Measurements from ENCODE around the gene ATOSA.

ATOSA gene

GRCh38 chr15:52670087-52670486, 9.1 kb downstream of the ATOSA start:
- no peak for TF ChIP-seq CTCF (IDR thresholded peaks at IDR 0.05; ENCODE audit: poor library complexity, severe bottlenecking)
- no peaks in the 10 kb centered on the region for H3K9me3 ChIP-seq (ENCODE audit: severe bottlenecking)
- no peaks in the 10 kb centered on the region for H3K4me1 ChIP-seq (ENCODE audit: insufficient read depth, poor library complexity, severe bottlenecking)
- ATAC-seq (ENCODE audit: low read depth) (no peak), DNase-seq (ENCODE audit: low spot score) (no peak)
- H3K27me3 ChIP-seq (ENCODE audit: insufficient read depth, poor library complexity, severe bottlenecking): no peaks in the 10 kb centered on the region
- H3K36me3 ChIP-seq (ENCODE audit: low read depth): peaks cover 47% of the 10 kb centered on the region
- H3K4me3 ChIP-seq (ENCODE audit: severe bottlenecking): no peak overlapping the region
- no peak overlapping the region for H3K27ac ChIP-seq (ENCODE audit: poor library complexity, severe bottlenecking)

- H3K27ac ChIP-seq (ENCODE audit: poor library complexity, severe bottlenecking): no peak overlapping the region
- ATAC-seq (ENCODE audit: low read depth) (no peak), DNase-seq (ENCODE audit: low spot score) (no peak)
- H3K27me3 ChIP-seq (ENCODE audit: insufficient read depth, poor library complexity, severe bottlenecking): no peaks in the 10 kb centered on the region
- TF ChIP-seq CTCF (IDR thresholded peaks at IDR 0.05; ENCODE audit: poor library complexity, severe bottlenecking): no peak
- peaks cover 35% of the 10 kb centered on the region for H3K36me3 ChIP-seq (ENCODE audit: low read depth)
- H3K4me3 ChIP-seq (ENCODE audit: severe bottlenecking): no peak overlapping the region
- H3K4me1 ChIP-seq (ENCODE audit: insufficient read depth, poor library complexity, severe bottlenecking): no peaks in the 10 kb centered on the region
- no peaks in the 10 kb centered on the region for H3K9me3 ChIP-seq (ENCODE audit: severe bottlenecking)
These were observed 11.1 kb downstream of the ATOSA start for GRCh38 chr15:52668133-52668532.

- Histone ChIP-seq H3K27ac (ENCODE audit: poor library complexity, severe bottlenecking) (no peak overlapping the region), H3K4me3 (ENCODE audit: severe bottlenecking) (no peak overlapping the region), H3K36me3 (ENCODE audit: low read depth) (peaks cover 37% of the 10 kb centered on the region), H3K4me1 (ENCODE audit: insufficient read depth, poor library complexity, severe bottlenecking) (no peaks in the 10 kb centered on the region), H3K9me3 (ENCODE audit: severe bottlenecking) (no peaks in the 10 kb centered on the region), H3K27me3 (ENCODE audit: insufficient read depth, poor library complexity, severe bottlenecking) (no peaks in the 10 kb centered on the region)
- no peak for TF ChIP-seq CTCF (IDR thresholded peaks at IDR 0.05; ENCODE audit: poor library complexity, severe bottlenecking)
- DNase-seq (ENCODE audit: low spot score): no peak
- ATAC-seq (ENCODE audit: low read depth): peak; percentile 49; the same call in 2 of the 3 replicates
These were observed 11.6 kb downstream of the ATOSA start for GRCh38 chr15:52667597-52667996.

- Histone ChIP-seq H3K27me3 (ENCODE audit: insufficient read depth, poor library complexity, severe bottlenecking) (no peaks in the 10 kb centered on the region), H3K9me3 (ENCODE audit: severe bottlenecking) (no peaks in the 10 kb centered on the region), H3K4me1 (ENCODE audit: insufficient read depth, poor library complexity, severe bottlenecking) (no peaks in the 10 kb centered on the region), H3K36me3 (ENCODE audit: low read depth) (peaks cover 35% of the 10 kb centered on the region), H3K4me3 (ENCODE audit: severe bottlenecking) (no peak overlapping the region), H3K27ac (ENCODE audit: poor library complexity, severe bottlenecking) (no peak overlapping the region)
- DNase-seq (ENCODE audit: low spot score) (no peak), ATAC-seq (ENCODE audit: low read depth) (no peak; the same call in 2 of the 3 replicates)
- TF ChIP-seq CTCF (IDR thresholded peaks at IDR 0.05; ENCODE audit: poor library complexity, severe bottlenecking): no peak
These were observed 15.5 kb downstream of the ATOSA start for GRCh38 chr15:52663536-52664294.

- ATAC-seq (ENCODE audit: low read depth) (no peak), DNase-seq (ENCODE audit: low spot score) (no peak)
- Histone ChIP-seq H3K9me3 (ENCODE audit: severe bottlenecking) (no peaks in the 10 kb centered on the region), H3K36me3 (ENCODE audit: low read depth) (peaks cover 21% of the 10 kb centered on the region), H3K27ac (ENCODE audit: poor library complexity, severe bottlenecking) (no peak overlapping the region), H3K4me3 (ENCODE audit: severe bottlenecking) (no peak overlapping the region), H3K4me1 (ENCODE audit: insufficient read depth, poor library complexity, severe bottlenecking) (peaks cover 8% of the 10 kb centered on the region), H3K27me3 (ENCODE audit: insufficient read depth, poor library complexity, severe bottlenecking) (no peaks in the 10 kb centered on the region)
- TF ChIP-seq CTCF (IDR thresholded peaks at IDR 0.05; ENCODE audit: poor library complexity, severe bottlenecking): no peak
These were observed 17.3 kb downstream of the ATOSA start for GRCh38 chr15:52661909-52662308.

Data from RWPE2 (cell line).